HT-29 (cell line): ENCODE measurements around the gene TGFBR1. TPM values are rescaled to one million over a fixed set of nuclear protein-coding genes. Genes with fewer than 3 reads are reported as not detected.

ENCODE experiments used
- DNase-seq: peaks from one replicate; pipeline ENCODE4 v3.0.0-alpha.2; 2015; ENCODE audit warnings: low spot score
- total RNA-seq: library from RNA; depleted of rRNA; stranded (reverse); fragments of >200 nt; shearing (Covaris generic); gene quantifications from 2 replicates; pipeline ENCODE4 v1.2.3, GENCODE V29; 2014

Gene TGFBR1
- total RNA-seq, 1 experiment from 2014 or later = 4.7 TPM

DNA sequence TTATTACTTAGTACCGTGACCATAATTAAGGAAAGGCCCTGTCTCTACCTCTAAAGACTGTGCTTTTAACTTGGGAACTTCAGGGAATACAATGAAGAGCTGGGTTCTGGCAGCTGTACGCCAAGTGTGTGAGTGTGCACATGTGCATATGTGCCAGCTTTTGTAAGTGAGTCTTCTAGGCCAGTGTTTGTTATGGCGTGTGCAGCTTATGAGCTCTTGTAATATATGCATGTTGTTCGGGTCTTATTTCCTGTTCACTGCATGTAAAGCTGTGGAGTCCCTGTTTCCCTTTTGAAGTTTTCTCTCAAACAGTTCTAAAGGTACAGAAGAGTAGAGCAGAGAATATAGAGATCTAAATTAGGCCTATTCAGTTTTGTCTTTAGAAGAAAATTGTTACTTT lies 30.5 kb downstream of the TGFBR1 start:
- no peak for DNase-seq

DNA sequence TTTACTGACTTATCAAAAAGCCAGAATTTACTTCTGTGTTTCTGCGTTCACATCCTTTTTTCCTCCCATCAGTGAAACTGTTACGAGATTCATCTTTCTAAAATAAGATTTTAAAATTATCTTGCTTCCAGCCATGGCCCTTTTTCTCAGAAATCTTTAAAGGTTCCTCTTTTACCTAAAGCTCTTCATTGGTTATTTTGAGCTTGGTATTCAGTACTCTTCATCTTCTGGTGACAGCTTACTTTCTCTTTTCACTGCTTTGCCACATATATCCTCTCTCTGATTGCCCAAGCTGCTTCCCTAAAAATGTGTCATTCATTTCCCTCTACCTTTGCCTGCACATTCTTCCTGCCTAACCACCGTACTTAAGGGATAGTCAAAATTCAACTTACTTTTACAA lies 32.3 kb downstream of the TGFBR1 start:
- DNase-seq = no peak

DNA sequence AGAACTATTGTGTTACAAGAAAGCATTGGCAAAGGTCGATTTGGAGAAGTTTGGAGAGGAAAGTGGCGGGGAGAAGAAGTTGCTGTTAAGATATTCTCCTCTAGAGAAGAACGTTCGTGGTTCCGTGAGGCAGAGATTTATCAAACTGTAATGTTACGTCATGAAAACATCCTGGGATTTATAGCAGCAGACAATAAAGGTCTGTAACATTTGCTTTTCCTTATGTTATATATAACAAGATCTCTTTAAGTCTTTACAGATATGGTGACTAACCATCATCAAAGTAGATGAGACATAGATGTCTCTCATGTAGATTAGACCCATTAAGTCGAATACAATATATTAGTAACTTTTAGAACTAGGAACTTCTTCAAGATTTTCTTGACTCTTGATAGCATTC lies 33.0 kb downstream of the TGFBR1 start:
- no peak for DNase-seq

DNA sequence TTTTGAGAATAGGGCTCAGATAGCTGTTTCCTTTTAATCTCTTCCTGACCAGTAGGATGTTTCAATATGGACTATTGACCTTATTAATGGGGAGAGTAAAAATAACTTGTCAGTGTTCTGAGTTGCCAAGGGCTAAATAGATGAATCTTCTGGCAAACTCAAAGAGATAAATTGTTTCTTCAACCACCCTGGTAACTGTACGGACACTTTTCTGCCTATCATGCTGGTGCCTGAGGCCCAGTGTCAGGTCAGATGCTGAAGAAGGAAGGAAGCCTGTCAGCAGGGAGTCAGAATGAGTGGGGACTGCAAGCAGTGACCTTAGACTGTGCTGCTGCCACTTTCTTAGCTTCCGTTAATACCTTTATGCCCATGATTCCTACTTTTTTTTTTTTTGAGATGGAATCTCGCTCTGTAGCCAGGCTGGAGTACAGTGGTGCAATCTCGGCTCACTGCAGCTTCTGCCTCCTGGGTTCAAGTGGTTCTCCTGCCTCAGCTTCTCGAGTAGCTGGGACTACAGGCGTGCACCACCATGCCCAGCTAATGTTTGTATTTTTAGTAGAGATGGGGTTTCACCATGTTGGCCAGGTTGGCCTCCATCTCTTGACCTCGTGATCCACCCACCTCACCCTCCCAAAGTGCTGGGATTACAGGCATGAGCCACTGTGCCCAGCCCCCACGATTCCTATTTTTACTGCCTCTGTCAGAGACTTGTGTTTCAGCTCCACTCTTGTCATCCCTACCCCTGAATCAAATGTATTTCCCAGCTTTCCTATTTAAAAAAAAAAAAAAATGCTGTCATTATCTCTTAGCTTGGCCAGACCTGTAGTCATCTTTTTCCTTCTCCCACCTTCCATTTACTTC lies 33.7 kb downstream of the TGFBR1 start:
- DNase-seq = no peak

DNA sequence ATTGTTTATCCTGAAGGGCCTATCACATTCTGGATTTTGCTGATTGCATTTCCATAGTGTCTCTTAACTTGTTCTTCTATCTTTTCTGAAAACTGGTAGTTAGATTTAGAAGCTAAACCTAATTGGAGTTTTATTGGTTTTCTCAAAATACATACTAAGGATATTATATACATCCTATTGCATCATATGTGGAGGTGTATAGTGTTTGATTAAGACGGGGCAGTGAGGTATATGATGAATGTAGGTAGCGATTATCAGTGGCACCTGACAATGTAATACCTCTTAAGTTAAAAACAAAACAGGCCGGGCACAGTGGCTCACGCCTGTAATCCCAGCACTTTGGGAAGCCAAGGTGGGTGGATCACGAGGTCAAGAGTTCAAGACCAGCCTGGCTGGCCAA lies 35.0 kb downstream of the TGFBR1 start:
- DNase-seq = no peak

DNA sequence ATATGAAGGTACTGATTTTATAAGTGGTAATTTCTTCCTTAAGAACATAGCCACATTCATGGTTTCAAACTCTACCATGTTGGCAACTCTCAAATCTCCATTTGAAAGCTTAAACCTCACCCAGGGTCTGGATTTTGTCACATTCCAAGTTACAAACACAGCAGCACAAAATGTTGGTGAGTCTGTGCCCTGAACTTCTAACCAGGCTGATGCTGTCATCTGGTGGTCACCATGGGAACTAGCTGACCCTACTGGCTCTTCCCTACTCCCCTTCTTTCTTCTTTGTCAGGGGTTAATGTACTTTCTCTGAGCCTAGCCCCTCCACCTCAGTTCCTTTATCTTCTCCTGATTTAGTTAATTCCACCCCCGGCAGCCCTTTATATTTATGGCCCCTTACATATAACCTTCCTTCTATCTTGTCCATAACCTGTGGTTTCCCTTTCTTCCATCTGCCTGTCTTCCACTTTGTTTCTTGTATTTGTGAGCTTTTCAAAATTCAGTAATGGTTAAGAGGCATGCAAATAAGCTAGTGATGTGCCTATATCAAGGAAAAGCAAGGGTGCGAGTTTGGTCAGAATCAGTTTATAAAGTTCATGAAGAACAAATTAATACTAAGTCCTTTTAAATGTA lies 35.9 kb downstream of the TGFBR1 start:
- DNase-seq = peak; percentile 40

DNA sequence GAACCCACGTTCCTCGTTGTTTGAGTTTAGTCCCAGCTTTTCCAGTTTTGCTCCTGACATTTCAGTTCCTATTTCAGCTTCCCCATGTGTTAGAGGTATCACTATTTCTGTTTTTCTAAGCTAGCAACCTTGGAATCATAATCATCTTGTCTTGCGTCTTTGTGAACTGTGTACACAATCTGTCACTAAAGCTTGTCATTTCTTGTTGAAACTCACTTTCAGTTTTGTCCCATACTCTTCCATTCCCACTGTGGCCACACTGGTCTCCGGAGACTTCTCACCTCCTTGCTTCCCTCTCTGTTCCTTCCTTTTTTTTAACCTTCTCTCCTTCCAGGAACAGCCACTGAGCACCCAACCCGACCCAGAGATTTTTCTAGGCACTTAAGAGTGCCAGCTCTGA lies 36.9 kb downstream of the TGFBR1 start:
- DNase-seq = no peak

DNA sequence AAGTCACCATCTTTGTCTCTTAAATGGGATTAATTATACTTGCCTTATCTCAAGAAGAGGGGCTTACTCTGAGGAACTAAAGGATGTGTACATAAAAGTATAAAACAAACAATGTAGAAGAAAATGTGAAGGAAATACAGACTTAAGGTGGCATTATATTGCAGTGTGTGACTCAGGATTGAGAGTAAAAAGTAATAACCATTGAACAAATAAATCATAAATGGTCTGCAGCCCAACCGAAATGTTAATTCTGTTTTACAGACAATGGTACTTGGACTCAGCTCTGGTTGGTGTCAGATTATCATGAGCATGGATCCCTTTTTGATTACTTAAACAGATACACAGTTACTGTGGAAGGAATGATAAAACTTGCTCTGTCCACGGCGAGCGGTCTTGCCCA lies 37.4 kb downstream of the TGFBR1 start:
- no peak for DNase-seq

DNA sequence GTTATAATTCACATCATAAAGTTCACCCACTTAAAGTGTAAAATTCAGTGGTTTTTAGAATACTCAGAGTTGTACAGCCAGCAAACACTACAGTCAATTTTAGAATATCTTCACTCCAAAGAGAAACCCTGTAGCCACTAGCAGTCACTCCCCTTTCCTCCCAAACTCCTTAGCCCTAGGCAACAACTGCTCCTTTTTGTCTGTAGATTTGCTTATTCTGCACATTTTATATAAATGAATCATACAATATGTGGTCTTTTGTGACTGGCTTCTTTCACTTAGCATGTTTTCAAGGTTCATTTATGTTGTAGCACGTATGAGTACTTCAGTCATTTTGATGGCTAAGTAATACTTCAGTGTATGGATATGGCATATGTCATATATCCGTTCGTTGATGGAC lies 38.7 kb downstream of the TGFBR1 start:
- DNase-seq = no peak

DNA sequence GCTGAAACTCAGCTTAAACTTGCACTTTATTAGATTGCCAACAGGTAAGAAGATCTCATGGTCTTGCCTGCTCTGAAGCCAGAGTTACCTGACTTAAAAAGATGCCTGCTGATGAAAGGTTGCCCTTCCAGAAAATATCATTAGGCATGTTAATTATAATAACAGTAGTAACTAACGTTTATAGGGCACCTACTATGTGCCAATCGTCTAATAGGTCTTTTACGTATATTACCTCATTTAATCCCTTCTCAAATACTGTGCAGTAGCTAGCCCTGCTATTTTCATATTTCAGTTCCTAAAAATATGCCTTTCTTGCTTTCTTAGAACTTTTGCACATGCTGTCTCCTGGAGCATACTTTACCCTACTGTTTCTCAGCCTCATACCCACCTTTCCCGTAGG lies 40.1 kb downstream of the TGFBR1 start:
- no peak for DNase-seq

DNA sequence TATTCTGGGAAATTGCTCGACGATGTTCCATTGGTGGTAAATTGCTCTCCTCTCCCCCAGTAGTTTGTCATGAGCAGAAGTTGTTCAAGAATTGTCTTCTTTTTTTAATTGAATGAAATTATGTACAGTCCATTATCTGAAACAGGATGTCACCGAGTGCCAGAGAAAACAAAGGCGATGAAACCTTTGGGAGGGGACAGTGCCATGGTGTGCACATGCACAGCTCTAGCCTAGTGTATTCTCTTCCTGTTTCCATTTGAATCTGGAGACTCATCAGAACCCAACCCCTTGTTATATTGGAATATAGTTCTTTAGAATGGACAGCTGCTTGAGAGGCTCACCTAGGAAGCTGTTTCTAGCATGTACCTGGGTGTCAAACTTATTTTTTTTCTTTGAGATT lies 41.7 kb downstream of the TGFBR1 start:
- DNase-seq = no peak

DNA sequence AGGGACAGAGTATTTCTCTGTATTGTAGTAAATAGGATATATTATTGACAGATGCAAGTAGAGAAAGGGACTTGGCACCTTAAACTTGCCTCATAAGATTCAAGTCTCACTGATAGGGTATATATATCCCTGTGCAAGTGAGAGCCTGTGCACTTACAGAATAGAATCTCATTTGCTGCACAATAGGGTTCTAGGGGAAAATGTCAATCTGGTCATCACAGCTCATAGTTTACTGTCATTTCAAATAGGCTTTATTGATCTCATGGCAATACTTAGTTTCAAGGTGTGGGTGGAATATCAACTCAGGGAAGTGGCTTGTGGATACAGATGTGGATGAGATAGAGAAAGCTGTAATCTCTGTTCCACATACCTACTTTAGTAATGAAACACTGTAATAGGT lies 42.3 kb downstream of the TGFBR1 start:
- DNase-seq = no peak

DNA sequence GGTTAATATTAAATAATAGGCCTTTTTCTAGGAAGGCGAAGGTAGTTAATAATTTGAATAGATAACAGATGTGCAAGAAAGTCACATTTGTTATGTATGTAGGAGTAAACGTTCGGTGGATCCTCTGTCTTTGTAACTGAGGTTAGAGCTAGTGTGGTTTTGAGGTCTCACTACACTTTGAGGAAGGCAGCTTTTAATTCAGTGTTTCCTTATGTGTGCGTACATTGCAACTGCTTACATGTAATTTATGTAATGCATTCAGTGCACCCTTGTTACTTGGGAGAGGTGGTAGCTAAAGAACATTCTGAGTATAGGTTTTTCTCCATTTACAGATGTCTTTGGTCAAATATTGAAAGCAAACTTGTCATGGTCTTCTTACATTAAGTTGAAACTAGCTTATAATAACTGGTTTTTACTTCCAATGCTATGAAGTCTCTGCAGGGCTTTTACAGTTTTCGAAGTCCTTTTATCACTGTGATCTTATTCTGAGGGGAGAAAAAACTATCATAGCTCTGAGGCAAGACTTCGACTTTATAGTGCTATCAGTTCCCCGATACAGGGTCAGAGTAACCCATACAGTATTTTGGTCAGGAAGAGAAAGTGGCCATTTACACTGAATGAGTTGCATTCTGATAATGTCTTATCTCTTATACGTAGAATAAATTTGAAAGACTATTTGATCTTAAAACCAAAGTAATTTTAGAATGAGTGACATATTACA lies 45.7 kb downstream of the TGFBR1 start:
- DNase-seq = no peak

DNA sequence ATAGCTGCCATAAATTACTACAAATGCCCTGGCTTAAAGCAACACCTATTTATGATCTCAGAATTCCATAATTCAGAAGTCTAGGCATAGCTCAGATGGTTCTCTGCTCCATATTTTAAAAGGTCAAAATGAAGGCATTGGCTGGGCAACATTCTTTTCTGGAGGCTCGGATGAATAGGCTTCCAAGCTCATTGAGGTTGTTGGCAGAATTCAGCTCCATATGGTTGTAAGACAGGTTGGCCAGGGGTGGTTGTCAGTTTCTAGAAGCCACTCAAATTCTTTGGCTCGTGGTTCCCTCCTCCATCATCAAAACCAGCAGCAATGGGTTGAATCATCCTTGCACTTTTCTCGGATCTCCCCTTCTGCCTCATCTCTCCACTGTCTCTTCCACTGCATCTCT lies 49.4 kb downstream of the TGFBR1 start:
- DNase-seq = no peak

DNA sequence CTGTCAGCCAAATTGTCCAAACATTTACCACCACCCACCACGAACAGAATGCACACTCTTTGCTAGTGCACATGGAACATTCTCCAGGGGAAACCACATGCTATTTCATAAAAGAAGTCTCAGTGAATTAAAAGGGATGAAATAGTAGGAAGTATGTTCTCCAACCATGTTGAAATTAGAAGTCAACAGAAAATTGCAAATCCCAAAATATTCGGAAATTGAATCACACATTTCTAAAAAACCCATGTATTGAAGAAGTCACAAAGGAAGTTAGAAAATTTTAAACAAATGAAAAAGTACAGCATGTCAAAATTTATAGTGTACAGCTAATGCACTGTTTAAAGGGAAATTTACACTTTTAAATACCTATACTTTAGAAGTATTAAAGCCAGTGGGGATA lies 50.8 kb downstream of the TGFBR1 start:
- DNase-seq = no peak

DNA sequence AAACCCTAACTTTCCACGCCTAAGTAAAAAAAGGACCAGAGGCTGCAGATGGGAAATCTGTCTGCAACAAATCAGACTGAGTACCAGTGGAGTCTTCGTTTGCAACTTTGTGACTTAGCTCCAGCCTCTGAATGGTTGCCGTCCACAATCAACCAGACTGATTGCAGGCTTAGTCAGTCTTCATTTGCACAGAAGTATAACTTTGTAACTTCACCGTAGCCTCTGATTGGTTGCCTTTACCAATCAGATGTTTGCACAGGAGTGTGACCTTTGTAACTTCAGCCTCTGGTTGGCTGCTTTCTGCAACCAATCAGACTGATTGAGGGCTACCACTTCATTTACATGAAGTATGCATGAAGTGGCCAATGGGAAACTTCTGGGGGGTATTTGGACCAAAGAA lies 53.7 kb downstream of the TGFBR1 start:
- no peak for DNase-seq

DNA sequence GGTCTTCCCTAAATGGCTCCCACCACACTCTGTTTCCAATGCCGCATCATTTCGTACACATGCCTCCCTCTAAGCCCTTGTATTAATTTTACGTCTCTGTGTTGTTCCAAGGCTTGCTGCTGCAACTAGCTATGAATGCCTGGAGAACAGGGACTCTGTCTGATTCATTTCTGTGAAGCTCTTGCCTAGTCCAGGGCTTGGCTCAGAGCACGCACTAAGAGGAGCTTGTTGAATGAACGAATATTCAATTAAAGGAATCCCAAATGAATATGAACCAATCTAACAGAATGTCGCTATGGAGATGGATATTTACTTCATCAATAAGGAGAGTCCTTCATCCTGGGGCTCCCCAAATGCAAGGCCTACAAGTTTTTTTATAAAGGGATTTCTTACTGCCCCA lies 55.3 kb downstream of the TGFBR1 start:
- DNase-seq = no peak

DNA sequence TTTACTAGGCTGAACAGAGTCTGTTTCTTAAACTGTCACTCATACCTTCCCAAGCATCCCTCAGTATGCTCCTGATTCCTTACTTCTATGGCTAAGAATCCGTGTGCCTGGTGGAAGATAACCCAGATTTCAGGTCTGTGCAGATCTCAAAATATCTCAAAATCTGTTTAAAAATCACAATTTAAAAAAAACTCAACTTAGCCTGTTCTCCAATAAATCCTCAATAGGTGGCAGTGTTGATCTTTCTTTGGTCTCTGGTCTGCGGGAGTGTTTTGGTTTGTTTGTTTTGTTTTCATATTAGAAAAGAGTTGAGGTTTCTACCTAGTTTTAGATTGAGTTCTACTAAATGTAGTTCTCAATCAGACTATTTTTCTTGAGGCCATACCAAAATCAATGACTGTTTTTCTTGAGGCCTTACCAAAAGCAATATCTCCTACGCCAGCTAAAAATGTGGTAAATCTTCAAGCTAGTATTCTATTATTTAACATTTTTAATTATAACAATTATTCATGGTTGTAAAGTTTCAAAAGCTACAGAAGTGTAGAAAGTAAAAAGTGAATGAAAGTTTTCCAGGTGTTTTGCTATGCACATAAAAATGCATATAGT lies 57.9 kb downstream of the TGFBR1 start:
- peak; percentile 44 for DNase-seq

DNA sequence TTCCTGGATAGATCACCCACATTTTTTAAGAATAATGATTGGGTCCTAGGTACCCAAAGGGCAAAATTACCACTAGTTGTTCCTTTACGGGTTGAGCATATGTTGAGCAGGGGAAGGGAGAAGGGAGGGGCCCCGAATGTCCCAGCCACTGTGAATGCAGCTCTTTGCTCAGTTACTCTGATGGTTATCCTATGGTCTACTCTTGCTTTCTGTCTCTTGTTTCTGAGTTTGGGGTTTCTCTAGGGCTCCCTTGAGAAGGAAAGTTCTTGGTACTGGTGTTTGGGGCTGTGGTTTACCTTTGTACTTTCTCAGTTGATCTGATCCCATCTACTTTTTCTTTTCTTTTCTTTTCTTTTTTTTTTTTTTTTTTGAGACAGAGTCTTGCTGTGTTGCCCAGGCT lies 61.2 kb downstream of the TGFBR1 start:
- no peak for DNase-seq

DNA sequence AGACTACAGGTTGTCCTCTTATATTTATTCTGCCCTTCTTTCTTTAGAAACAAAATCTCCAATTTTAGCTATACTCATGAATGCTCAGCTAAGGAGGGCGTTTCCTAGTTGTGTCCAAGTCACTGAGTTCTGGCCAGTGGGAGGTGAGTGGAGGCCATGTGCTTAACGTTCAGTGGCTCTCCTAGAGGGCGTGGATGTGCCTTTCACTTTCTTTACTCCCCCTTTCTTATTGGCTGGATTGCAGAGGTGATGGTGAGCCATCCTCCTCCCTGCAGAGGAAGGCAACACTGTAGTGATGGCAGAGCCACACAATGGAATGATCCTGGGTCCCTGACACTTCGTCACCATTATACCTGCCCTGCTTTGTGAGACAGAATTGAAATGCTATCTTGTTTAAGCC lies 62.2 kb downstream of the TGFBR1 start:
- DNase-seq = no peak

DNA sequence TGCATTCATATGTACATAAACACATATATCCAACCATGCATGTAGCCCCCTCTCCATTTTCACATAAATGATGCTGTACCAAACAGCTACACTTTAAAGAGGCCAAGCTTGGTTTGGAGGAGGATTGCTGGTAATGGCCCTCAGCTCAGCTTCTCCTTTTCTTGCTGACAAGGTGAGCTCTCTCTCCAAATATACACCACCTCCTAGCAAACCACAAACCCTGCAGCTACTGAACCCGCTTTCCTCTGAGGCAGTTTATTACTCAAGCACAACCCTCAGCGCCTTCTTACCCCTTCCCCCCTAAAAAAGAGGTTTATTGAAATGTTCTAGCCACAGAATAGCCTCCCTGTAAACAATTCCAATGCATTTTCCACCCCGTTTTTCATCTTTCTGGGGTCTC lies 62.8 kb downstream of the TGFBR1 start:
- DNase-seq = no peak

DNA sequence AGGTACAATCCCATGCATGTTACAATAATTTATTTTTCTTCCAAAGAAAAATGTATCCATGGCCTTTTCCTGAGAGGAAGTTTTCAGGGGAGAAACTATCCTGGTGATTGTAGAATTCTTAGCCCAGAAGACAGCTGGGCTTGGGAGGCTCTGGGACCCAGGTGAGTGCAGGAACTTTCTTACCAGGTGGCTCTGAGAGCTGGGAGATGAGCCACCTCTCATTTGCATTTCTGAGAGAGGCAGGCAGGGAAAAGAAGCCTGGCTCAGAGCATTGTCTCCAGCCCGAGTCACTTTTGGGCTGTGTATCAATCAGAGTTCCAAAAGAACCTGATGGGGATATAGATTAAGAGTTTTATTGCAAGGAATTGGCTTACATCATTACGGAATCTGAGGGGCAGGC lies 64.2 kb downstream of the TGFBR1 start:
- DNase-seq = no peak
